GM19023 (cell line): Measurements from ENCODE around the gene TPCN2.
"Not testable (repeated sequence)": the region's sequence is repeated elsewhere in the genome, so short reads cannot be mapped to it uniquely, and the experiment has no call there.

Experiments
- ATAC-seq: cut with Tn5 transposase; IDR thresholded peaks from one replicate; pipeline ENCODE4 v1.9.1; 2021; ENCODE audit warnings: mild to moderate bottlenecking, moderate library complexity; ENCODE audit not compliant: unreplicated experiment

The TPCN2 gene

GRCh38 chr11:69123593-69124545 is 75.1 kb downstream of the TPCN2 start:
- no peak for ATAC-seq

- no peak for ATAC-seq
These were observed 77.1 kb downstream of the TPCN2 start for GRCh38 chr11:69125861-69126260.

- ATAC-seq: no peak
These were observed 77.6 kb downstream of the TPCN2 start for GRCh38 chr11:69126286-69126685.

- no peak for ATAC-seq
These were observed 78.5 kb downstream of the TPCN2 start for GRCh38 chr11:69127081-69127850.

- ATAC-seq: no peak
These were observed 79.2 kb downstream of the TPCN2 start for GRCh38 chr11:69127884-69128283.

GRCh38 chr11:69129053-69129452 is 80.3 kb downstream of the TPCN2 start:
- no peak for ATAC-seq

GRCh38 chr11:69129647-69130046 is 80.9 kb downstream of the TPCN2 start:
- no peak for ATAC-seq

GRCh38 chr11:69130654-69131053 is 81.9 kb downstream of the TPCN2 start:
- no peak for ATAC-seq

GRCh38 chr11:69131121-69131566 is 82.4 kb downstream of the TPCN2 start:
- no peak for ATAC-seq

- no peak for ATAC-seq
These were observed 83.0 kb downstream of the TPCN2 start for GRCh38 chr11:69131644-69132300.

GRCh38 chr11:69132301-69132670 is 83.6 kb downstream of the TPCN2 start:
- no peak for ATAC-seq

GRCh38 chr11:69133251-69133650 is 84.5 kb downstream of the TPCN2 start:
- no peak for ATAC-seq

GRCh38 chr11:69134182-69134581 is 85.5 kb downstream of the TPCN2 start:
- not testable (repeated sequence) for ATAC-seq

- ATAC-seq: no peak
These were observed 86.2 kb downstream of the TPCN2 start for GRCh38 chr11:69134957-69135356.

- no peak for ATAC-seq
These were observed 87.0 kb downstream of the TPCN2 start for GRCh38 chr11:69135420-69136363.

- no peak for ATAC-seq
These were observed 87.7 kb downstream of the TPCN2 start for GRCh38 chr11:69136471-69136870.

GRCh38 chr11:69137151-69137844 is 88.6 kb downstream of the TPCN2 start:
- ATAC-seq: no peak

GRCh38 chr11:69138265-69138664 is 89.5 kb downstream of the TPCN2 start:
- no peak for ATAC-seq

GRCh38 chr11:69140161-69140560 is 91.4 kb downstream of the TPCN2 start:
- ATAC-seq: not testable (repeated sequence)

- no peak for ATAC-seq
These were observed 91.9 kb downstream of the TPCN2 start for GRCh38 chr11:69140635-69141034.
